ENCODE data around the gene TFCP2L1. TPM values are rescaled to one million over a fixed set of nuclear protein-coding genes. Genes with fewer than 3 reads are reported as not detected.

Gene TFCP2L1
- total RNA-seq, 4 donors from 2014 or later, result 0.39 to 1.6 (median 0.46) TPM

DNA sequence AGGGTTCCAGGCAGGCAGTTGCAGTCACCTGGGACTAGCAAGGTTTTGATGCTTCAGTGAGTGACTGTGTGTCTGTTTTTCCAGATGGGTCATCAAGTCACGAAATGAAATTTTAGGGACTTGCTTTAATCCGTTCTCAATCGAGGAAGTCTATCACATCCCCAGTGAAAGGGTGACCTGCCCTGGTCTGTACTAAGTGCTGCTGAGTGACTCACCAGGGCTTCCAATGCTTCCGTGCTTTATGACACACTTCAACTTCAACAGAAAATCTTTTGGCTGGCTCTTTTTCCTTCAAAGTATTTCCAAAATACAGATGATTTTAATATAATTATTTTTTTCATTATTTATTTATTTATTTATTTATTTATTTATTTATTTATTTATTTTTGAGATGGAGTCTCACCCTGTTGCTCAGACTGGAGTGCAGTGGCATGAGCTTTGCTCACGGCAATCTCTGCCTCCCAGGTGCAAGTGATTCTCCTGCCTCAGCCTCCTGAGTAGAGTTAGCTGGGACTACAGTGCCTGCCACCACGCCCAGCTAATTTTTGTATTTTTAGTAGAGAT, 18.4 kb downstream of the TFCP2L1 start:
- DNase-seq (ENCODE audit: extremely low spot score), result no peak
- Histone ChIP-seq H3K36me3 (no peaks in the 10 kb centered on the region), H3K4me3 (no peak overlapping the region), H3K9me3 (no peaks in the 10 kb centered on the region), H3K4me1 (no peaks in the 10 kb centered on the region), H3K27me3 (peaks cover 0 to 2% (median 0%) of the 10 kb centered on the region in 4 donors), H3K27ac (replicated peaks in 1 of 4) (no peak overlapping the region)
- 86% methylated on average over 6 of the region's 6 CpGs for WGBS
- intact Hi-C loops (cut with DNase I), result no loop called here
- no peak for TF ChIP-seq POLR2A (IDR thresholded peaks at IDR 0.05; ENCODE audit: low read depth)
- TF ChIP-seq, protein P1, sequence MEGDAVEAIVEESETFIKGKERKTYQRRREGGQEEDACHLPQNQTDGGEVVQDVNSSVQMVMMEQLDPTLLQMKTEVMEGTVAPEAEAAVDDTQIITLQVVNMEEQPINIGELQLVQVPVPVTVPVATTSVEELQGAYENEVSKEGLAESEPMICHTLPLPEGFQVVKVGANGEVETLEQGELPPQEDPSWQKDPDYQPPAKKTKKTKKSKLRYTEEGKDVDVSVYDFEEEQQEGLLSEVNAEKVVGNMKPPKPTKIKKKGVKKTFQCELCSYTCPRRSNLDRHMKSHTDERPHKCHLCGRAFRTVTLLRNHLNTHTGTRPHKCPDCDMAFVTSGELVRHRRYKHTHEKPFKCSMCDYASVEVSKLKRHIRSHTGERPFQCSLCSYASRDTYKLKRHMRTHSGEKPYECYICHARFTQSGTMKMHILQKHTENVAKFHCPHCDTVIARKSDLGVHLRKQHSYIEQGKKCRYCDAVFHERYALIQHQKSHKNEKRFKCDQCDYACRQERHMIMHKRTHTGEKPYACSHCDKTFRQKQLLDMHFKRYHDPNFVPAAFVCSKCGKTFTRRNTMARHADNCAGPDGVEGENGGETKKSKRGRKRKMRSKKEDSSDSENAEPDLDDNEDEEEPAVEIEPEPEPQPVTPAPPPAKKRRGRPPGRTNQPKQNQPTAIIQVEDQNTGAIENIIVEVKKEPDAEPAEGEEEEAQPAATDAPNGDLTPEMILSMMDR (IDR thresholded peaks at IDR 0.05), result no peak

DNA sequence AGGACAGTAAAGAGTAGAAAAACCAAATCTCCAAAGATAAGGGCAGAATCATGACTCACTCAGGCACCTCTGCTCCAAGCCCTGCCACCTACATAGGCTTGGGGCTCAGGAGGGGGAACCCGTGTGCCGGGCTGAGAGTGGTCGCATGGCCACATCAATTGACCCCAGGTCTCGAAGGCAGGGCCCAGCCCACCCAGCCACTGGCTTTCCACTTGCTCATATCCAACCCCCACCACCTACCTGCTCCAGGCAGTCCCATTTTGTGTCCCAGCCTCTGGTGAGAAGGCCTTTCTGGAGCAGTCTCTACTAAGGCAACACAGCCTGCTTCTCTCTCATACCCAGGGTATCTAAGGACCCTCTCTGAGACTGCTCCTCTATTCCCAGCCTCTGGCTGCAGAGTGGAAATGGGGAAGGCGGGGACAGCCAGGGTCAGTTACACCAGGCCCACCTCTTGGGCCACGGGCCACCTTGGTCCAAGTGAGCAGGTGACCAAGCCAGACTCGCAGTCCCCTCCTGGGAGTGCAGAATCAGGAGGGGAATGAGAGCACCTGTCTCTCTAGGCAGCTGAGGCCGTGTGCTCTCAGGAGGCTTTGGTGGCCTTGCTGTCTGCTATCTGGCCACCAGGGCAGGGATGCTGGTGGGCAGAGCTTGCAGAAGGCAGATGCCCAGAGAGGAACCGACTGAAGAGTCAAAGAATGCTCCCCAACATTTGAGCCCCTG, 20.8 kb downstream of the TFCP2L1 start:
- no peak for DNase-seq (ENCODE audit: extremely low spot score)
- Histone ChIP-seq H3K27ac (replicated peaks in 1 of 4) (no peak overlapping the region), H3K27me3 (no peaks in the 10 kb centered on the region), H3K4me1 (no peaks in the 10 kb centered on the region), H3K4me3 (no peak overlapping the region), H3K9me3 (no peaks in the 10 kb centered on the region), H3K36me3 (no peaks in the 10 kb centered on the region)
- intact Hi-C loops (cut with DNase I), result no loop called here
- TF ChIP-seq EP300 (IDR thresholded peaks at IDR 0.05), result no peak
- TF ChIP-seq POLR2A (IDR thresholded peaks at IDR 0.05; ENCODE audit: low read depth), result no peak
- no peak for TF ChIP-seq POLR2AphosphoS5 (IDR thresholded peaks at IDR 0.05)
- TF ChIP-seq, protein P1 (IDR thresholded peaks at IDR 0.05), result no peak
- 80% methylated on average over 7 of the region's 9 CpGs for WGBS

DNA sequence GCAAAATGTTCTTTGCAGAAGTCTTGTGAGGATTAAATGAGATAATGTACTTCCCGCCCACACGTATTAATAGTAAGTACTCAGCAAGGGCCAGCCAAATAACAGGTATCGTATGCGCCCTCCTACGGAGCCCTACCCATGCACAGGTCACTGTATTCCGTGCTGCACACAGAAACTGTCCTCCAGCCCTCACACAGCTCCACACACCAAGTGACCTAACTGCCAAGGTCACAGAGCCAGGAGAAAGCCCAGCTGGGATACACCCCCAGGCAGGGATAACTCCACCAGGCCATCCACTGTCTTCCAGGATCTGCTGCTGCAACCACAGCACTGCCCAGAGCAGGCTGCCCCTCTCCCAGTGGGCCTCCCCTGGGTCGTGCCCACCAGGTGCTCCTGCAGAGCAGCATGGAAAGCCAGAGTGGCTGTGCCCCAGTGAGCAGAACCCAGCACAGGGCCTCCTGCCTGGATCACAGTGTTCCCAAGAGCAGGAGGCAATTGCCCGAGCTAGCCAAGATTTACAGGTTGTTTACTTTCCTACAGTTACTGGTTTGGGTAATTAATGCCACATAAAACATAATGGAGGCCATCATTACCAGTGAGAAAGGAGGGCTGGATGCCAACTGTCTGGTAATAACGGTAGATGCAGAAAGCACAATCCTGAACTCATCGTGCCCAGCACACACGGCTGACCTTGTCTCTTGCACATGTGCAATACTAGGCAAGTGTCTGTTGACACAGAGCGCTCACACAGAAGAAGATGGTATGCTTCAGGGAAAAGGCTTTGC, 24.4 kb downstream of the TFCP2L1 start:
- Histone ChIP-seq H3K4me1 (no peaks in the 10 kb centered on the region), H3K4me3 (no peak overlapping the region), H3K36me3 (no peaks in the 10 kb centered on the region), H3K27ac (replicated peaks in 1 of 4) (no peak overlapping the region), H3K9me3 (no peaks in the 10 kb centered on the region), H3K27me3 (no peaks in the 10 kb centered on the region)
- DNase-seq (ENCODE audit: extremely low spot score), result no peak
- no peak for TF ChIP-seq POLR2A (IDR thresholded peaks at IDR 0.05; ENCODE audit: low read depth)
- TF ChIP-seq POLR2AphosphoS5 (IDR thresholded peaks at IDR 0.05), result no peak
- TF ChIP-seq, protein P1 (IDR thresholded peaks at IDR 0.05), result no peak
- intact Hi-C loops (cut with DNase I), result no loop called here
- 76% methylated on average over 11 of the region's 12 CpGs for WGBS

DNA sequence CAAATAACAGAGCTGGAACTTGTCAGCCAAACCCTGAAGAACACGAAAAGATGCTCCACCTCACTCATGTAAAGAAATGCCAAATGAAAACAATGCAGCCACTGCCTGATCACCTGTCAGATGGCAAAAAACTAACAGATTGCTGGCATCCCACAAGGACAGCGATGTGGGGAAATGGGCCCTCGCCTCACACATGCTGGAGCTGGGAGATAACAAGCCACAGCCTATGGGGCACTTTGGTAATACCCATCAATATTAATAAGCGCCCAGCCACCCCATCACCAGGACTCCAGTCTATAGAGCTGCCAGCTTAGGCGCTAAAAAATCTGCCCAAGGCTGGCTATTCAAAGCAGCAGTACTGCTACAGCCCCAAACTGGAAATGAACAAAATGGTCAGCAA, 27.0 kb downstream of the TFCP2L1 start:
- Histone ChIP-seq H3K4me1 (no peaks in the 10 kb centered on the region), H3K27me3 (no peaks in the 10 kb centered on the region), H3K36me3 (no peaks in the 10 kb centered on the region), H3K9me3 (no peaks in the 10 kb centered on the region), H3K4me3 (no peak overlapping the region), H3K27ac (replicated peaks in 1 of 4) (no peak overlapping the region)
- intact Hi-C loops (cut with DNase I), result no loop called here
- DNase-seq (ENCODE audit: extremely low spot score), result no peak
- WGBS, result 87% methylated on average over 5 of the region's 5 CpGs
- TF ChIP-seq, protein P1 (IDR thresholded peaks at IDR 0.05), result no peak
- TF ChIP-seq POLR2A (IDR thresholded peaks at IDR 0.05; ENCODE audit: low read depth) (no peak), POLR2AphosphoS5 (IDR thresholded peaks at IDR 0.05) (no peak), EP300 (IDR thresholded peaks at IDR 0.05) (no peak)

Data from esophagus muscularis mucosa (tissue), 4 donors.